Neuronal stem cell (in vitro differentiated cells): ENCODE data around the gene DDX1.
A peak's percentile ranks its signal among the peaks of the same experiment; 100 is the strongest.

Source experiments
- DNase-seq: peaks from one replicate; pipeline ENCODE4 v3.0.0-alpha.2; 2013; ENCODE audit warnings: low spot score
- H2AFZ ChIP-seq: one replicate; pipeline ENCODE4 v1.6.1; 2013; ENCODE audit warnings: mild to moderate bottlenecking, low read length, inconsistent platforms
- H2AK5ac ChIP-seq: 2 replicates; pipeline ENCODE4 v1.6.1; 2013; ENCODE audit warnings: low read depth, mild to moderate bottlenecking, inconsistent platforms, low read length, moderate library complexity, mixed read lengths
- H2BK120ac ChIP-seq: 2 replicates; pipeline ENCODE4 v1.6.1; 2013; ENCODE audit warnings: low read depth, mild to moderate bottlenecking, inconsistent platforms, low read length, moderate library complexity, mixed read lengths
- H2BK12ac ChIP-seq: one replicate; pipeline ENCODE4 v1.6.1; 2013; ENCODE audit warnings: low read length, inconsistent platforms
- H2BK15ac ChIP-seq: 2 replicates; pipeline ENCODE4 v1.6.1; 2013; ENCODE audit warnings: mild to moderate bottlenecking, low read length, inconsistent platforms, mixed read lengths
- H2BK5ac ChIP-seq: one replicate; pipeline ENCODE4 v1.6.1; 2013; ENCODE audit warnings: inconsistent platforms, mild to moderate bottlenecking, low read length, moderate library complexity
- H3K14ac ChIP-seq: one replicate; pipeline ENCODE4 v1.6.1; 2013; ENCODE audit warnings: low read length, inconsistent platforms
- H3K18ac ChIP-seq: 2 replicates; pipeline ENCODE4 v1.6.1; 2013; ENCODE audit warnings: low read length, inconsistent platforms
- H3K23ac ChIP-seq: 2 replicates; pipeline ENCODE4 v1.6.1; 2013; ENCODE audit warnings: low read depth, mild to moderate bottlenecking, mixed read lengths, low read length, inconsistent platforms; ENCODE audit not compliant: poor library complexity
- H3K27ac ChIP-seq: replicated peaks from 3 replicates; pipeline ENCODE4 v1.5.1; 2013; ENCODE audit warnings: low read length, inconsistent platforms
- H3K27me3 ChIP-seq, 3 experiments: 2 replicates each; pipeline ENCODE4 v1.6.1; 2013; ENCODE audit warnings: low read length in 3 of 3, mild to moderate bottlenecking in 2 of 3, inconsistent platforms in 1 of 3, low read depth in 1 of 3, mixed read lengths in 1 of 3, moderate library complexity in 1 of 3; ENCODE audit not compliant: control insufficient read depth in 3 of 3, insufficient read depth in 3 of 3
- H3K36me3 ChIP-seq, 2 donors: replicated peaks in 1 of 2; 2 replicates each; pipeline ENCODE4 v1.6.1; 2013; ENCODE audit warnings: low read length in 2 of 2; ENCODE audit not compliant: control insufficient read depth in 2 of 2, insufficient read depth in 2 of 2
- H3K4ac ChIP-seq: 2 replicates; pipeline ENCODE4 v1.6.1; 2013; ENCODE audit warnings: inconsistent platforms, mild to moderate bottlenecking, low read length, moderate library complexity
- H3K4me1 ChIP-seq, 2 donors: 1 replicate in 1 of 2; 2 replicates in 1 of 2; pipeline ENCODE4 v1.6.1; 2013; ENCODE audit warnings: low read length in 2 of 2, low read depth in 1 of 2; ENCODE audit not compliant: control insufficient read depth in 2 of 2, insufficient read depth in 1 of 2
- H3K4me2 ChIP-seq: one replicate; pipeline ENCODE4 v1.6.1; 2013; ENCODE audit warnings: mild to moderate bottlenecking, low read length, inconsistent platforms; ENCODE audit not compliant: insufficient read depth, poor library complexity, severe bottlenecking
- H3K4me3 ChIP-seq, 2 donors: 2 replicates each; pipeline ENCODE4 v1.5.1; 2013; ENCODE audit warnings: low read length in 2 of 2, mild to moderate bottlenecking in 2 of 2, inconsistent platforms in 1 of 2, moderate library complexity in 1 of 2
- H3K79me1 ChIP-seq: one replicate; pipeline ENCODE4 v1.6.1; 2013; ENCODE audit warnings: low read depth, mild to moderate bottlenecking, inconsistent platforms, low read length, moderate library complexity
- H3K9ac ChIP-seq: one replicate; pipeline ENCODE4 v1.6.1; 2013; ENCODE audit warnings: mild to moderate bottlenecking, low read depth, low read length, inconsistent platforms; ENCODE audit not compliant: poor library complexity
- H3K9me3 ChIP-seq, 2 donors: replicated peaks in 1 of 2; 2 replicates each; pipeline versions ENCODE3 to v1.6.1; 2013; ENCODE audit warnings: low read length in 2 of 2, mild to moderate bottlenecking in 2 of 2, inconsistent platforms in 1 of 2, low read depth in 1 of 2, mixed read lengths in 1 of 2, moderate library complexity in 1 of 2; ENCODE audit not compliant: control insufficient read depth in 2 of 2, insufficient read depth in 1 of 2
- H4K8ac ChIP-seq: one replicate; pipeline ENCODE4 v1.6.1; 2013; ENCODE audit warnings: low read depth, mild to moderate bottlenecking, inconsistent platforms, low read length, moderate library complexity
- H4K91ac ChIP-seq: one replicate; pipeline ENCODE4 v1.6.1; 2013; ENCODE audit warnings: low read length, low read depth, mild to moderate bottlenecking, inconsistent platforms; ENCODE audit not compliant: poor library complexity
- whole genome bisulfite sequencing, 2 donors: extraction: QIAGEN DNeasy Blood & Tissue Kit; methylation state at CpG; one replicate each; pipeline ENCODE4 v1.1.7; 2013; ENCODE audit warnings: missing lambda C conversion rate in 2 of 2, mixed read lengths in 1 of 2; ENCODE audit not compliant: insufficient read length in 2 of 2, insufficient replicate concordance in 1 of 2; ENCODE audit errors: extremely low coverage in 2 of 2; 5-methylcytosine and 5-hydroxymethylcytosine counted together

Gene DDX1

DNA sequence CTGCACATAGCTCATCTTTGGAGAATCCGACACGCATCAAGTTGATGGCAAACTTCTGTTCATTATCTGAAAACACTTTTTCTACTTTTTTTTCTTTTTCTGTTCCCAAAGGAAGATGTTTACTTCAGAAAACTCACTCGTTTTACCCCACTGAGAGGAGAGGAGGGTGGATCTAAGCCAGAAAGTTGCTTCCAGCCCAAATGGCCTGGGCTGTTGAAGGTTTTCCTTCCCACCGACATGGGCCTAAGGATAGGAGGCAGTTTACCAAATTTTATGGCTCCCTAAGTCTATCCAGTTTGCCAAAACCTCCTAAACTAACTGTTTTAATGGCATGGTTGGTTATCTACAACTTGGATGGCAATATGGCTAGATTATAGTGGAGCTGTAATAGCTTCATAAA lies 70.4 kb downstream of the DDX1 start:
- peaks cover 0 to 4% of the 10 kb centered on the region in 2 donors for H3K9me3 ChIP-seq
- H3K36me3 ChIP-seq, result no peaks in the 10 kb centered on the region
- no peak overlapping the region for H3K18ac ChIP-seq
- H2BK5ac ChIP-seq, result no peak overlapping the region
- DNase-seq, result no peak
- no peak overlapping the region for H2AFZ ChIP-seq
- no peak overlapping the region for H3K4me3 ChIP-seq
- H3K9ac ChIP-seq, result no peak overlapping the region
- no peak overlapping the region for H3K4ac ChIP-seq
- H2BK12ac ChIP-seq, result no peak overlapping the region
- H3K14ac ChIP-seq, result no peak overlapping the region
- no peak overlapping the region for H4K91ac ChIP-seq
- no peak overlapping the region for H3K23ac ChIP-seq
- no peak overlapping the region for H3K4me2 ChIP-seq
- H3K4me1 ChIP-seq, result no peaks in the 10 kb centered on the region
- H2BK120ac ChIP-seq, result no peak overlapping the region
- no peaks in the 10 kb centered on the region for H3K79me1 ChIP-seq
- no peak overlapping the region for H2AK5ac ChIP-seq
- H3K27ac ChIP-seq, result no peak overlapping the region
- peaks cover 0 to 3% (median 0%) of the 10 kb centered on the region in 3 experiments for H3K27me3 ChIP-seq
- no CpG with 5 or more reads among the region's 4 CpGs for WGBS, 2 donors
- no peak overlapping the region for H4K8ac ChIP-seq
- no peak overlapping the region for H2BK15ac ChIP-seq

DNA sequence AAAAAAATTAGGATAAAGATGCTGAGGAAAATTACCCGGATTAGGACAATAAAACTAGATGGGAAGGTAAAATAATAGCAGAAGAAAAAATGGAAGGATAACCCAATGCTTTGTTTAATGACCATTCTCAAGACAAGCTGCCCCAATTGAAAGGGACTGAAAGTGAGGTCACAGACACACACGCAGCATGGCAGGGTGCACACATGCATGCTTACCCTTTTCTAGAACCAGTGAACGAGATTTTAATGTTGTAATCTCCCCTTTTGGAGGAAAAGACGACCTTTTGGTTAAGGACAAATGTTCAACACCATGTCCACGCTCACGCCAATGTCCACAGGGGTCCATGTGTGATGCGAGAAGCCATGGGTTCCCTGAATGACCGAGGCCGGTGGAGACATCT lies 70.9 kb downstream of the DDX1 start:
- Histone ChIP-seq H3K4me1 (no peaks in the 10 kb centered on the region), H3K4me3 (no peak overlapping the region), H3K18ac (no peak overlapping the region), H2AFZ (no peak overlapping the region), H3K9me3 (peaks cover 0 to 4% of the 10 kb centered on the region in 2 donors), H2AK5ac (no peak overlapping the region), H4K91ac (no peak overlapping the region), H3K27me3 (peaks cover 0 to 3% (median 0%) of the 10 kb centered on the region in 3 experiments), H3K4me2 (no peak overlapping the region), H3K14ac (no peak overlapping the region), H3K36me3 (no peaks in the 10 kb centered on the region), H3K79me1 (no peaks in the 10 kb centered on the region), H2BK15ac (no peak overlapping the region), H2BK5ac (no peak overlapping the region), H3K23ac (no peak overlapping the region), H2BK120ac (no peak overlapping the region), H3K4ac (no peak overlapping the region), H3K27ac (no peak overlapping the region), H4K8ac (no peak overlapping the region), H2BK12ac (no peak overlapping the region), H3K9ac (no peak overlapping the region)
- no peak for DNase-seq
- WGBS, 2 donors, result no CpG with 5 or more reads among the region's 9 CpGs

DNA sequence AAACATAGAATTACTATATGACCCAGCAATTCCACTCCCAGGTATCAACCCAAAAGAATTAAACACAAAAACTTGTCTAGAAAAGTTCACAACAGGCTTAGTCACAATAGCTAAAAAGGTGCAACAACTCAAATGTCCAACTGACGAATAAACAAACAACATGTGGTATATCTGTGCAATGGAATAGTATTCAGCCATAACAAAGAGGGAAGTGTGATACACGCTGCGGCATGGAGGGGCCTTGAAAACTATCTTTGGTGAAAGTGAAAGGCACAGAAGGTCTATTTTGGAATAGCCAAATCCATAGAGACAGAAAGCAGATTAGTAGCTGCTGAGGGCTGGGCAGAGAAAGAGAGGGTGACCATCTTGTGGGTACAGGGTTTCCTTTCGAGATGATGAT lies 72.1 kb downstream of the DDX1 start:
- Histone ChIP-seq H2BK120ac (no peak overlapping the region), H3K4me1 (peaks cover under 1 to 7% of the 10 kb centered on the region in 2 donors), H2AFZ (no peak overlapping the region), H3K4me3 (no peak overlapping the region), H3K23ac (no peak overlapping the region), H4K91ac (no peak overlapping the region), H2BK5ac (no peak overlapping the region), H3K4ac (no peak overlapping the region), H3K14ac (no peak overlapping the region), H2AK5ac (no peak overlapping the region), H2BK12ac (no peak overlapping the region), H3K36me3 (no peaks in the 10 kb centered on the region), H3K27me3 (no peaks in the 10 kb centered on the region), H3K27ac (no peak overlapping the region), H3K79me1 (no peaks in the 10 kb centered on the region), H3K9me3 (peaks cover 0 to 2% of the 10 kb centered on the region in 2 donors), H4K8ac (no peak overlapping the region), H2BK15ac (no peak overlapping the region), H3K9ac (no peak overlapping the region), H3K4me2 (no peak overlapping the region), H3K18ac (no peak overlapping the region)
- no peak for DNase-seq
- WGBS, 2 donors, result no CpG with 5 or more reads among the region's 4 CpGs

DNA sequence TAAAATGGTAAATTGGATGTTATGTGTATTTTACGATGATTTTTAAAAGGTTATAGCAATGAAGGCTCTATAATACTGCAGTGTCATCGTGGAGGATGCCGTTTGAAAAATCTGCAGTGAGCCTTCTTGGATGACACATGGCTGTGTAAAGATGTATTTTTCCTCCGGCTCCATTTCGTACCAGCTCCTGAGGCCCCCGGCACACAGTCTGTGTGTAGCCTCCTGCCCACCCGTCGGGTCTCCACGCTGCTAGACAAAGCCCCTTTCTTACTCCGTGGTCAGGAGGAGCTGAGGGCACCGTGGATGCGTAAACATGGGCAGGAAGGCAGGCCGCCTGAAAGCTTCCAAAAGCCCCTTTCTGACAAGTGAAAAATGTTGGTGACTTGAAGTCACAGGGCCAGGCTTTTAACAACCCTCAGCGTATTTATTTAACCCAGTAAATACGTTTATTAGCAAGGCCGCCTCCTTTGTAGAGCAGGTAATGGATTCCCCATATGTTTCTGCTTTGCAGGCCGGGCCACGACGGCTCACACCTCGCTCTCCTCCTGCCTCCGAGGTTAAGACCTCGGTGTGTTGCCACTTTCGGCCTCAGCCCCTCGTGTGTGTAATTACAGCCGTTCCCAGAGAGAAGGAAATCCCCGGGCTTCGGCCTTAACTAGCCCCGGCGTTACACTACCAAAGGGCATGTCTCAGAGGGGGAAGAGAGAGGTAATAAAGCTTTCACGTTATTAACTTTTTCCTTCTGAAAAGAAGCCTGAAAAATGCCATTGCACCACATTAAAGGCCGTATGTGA lies 72.8 kb downstream of the DDX1 start:
- no peaks in the 10 kb centered on the region for H3K27me3 ChIP-seq
- H4K91ac ChIP-seq, result no peak overlapping the region
- H3K4me3 ChIP-seq, result no peak overlapping the region
- H3K4me1 ChIP-seq, result peaks cover 4 to 9% of the 10 kb centered on the region in 2 donors
- DNase-seq, result no peak
- H3K36me3 ChIP-seq, result no peaks in the 10 kb centered on the region
- H3K4me2 ChIP-seq, result no peak overlapping the region
- H3K14ac ChIP-seq, result no peak overlapping the region
- no peak overlapping the region for H3K4ac ChIP-seq
- H3K9me3 ChIP-seq, result peaks cover 0 to 2% of the 10 kb centered on the region in 2 donors
- no peaks in the 10 kb centered on the region for H3K79me1 ChIP-seq
- no peak overlapping the region for H3K9ac ChIP-seq
- H3K27ac ChIP-seq, result no peak overlapping the region
- peak overlapping the region; percentile 16 for H2AK5ac ChIP-seq
- H2BK15ac ChIP-seq, result peak overlapping the region; percentile 69
- H4K8ac ChIP-seq, result no peak overlapping the region
- WGBS, 2 donors, result no CpG with 5 or more reads among the region's 31 CpGs
- H2BK120ac ChIP-seq, result no peak overlapping the region
- H2AFZ ChIP-seq, result no peak overlapping the region
- H3K18ac ChIP-seq, result peak overlapping the region; percentile 46
- H3K23ac ChIP-seq, result no peak overlapping the region
- no peak overlapping the region for H2BK5ac ChIP-seq
- H2BK12ac ChIP-seq, result no peak overlapping the region
